Measurements from ENCODE around the gene IGSF21. TPM values are rescaled to one million over a fixed set of nuclear protein-coding genes. Genes with fewer than 3 reads are reported as not detected.

The IGSF21 gene
- total and polyA plus RNA-seq, 2 of the 8 experiments (the other 6 are each of a cell fraction or from before 2014, with no cell fraction given) = 22.5 to 28.5 TPM

DNA sequence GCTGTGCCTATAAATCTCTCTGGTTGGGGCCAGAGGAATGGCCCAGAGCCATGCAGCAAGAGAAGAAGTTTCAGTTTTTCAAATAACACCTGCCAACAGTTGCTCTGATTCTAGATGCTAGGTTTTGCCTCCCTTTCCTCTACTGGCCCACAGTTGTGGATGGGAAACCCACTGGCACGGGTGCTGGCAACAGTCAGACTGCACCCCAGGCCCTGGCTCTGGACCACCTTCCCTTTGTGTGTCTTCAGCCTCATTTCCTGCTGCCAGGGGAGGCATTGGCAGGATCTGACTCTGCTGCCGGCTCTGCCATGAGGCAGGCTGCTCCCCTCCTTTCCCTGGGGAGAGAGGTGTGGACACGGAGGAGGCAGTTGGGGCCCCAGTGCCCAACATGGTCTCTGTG is 142.0 kb downstream of the IGSF21 start:
- peaks cover 0 to 1% of the 10 kb centered on the region in 2 experiments for H4K20me1 ChIP-seq (replicated peaks in 1 of 2; ENCODE audit: control insufficient read depth in 1 of 2, insufficient read depth in 2 of 2, low read length in 2 of 2)
- ChIA-PET CTCF (ENCODE audit: partially characterized antibody) (interaction anchor here (1.0 to 7.3 kb wide), 4 partner anchors 13 to 129 kb away, joined by 3 to 111 read pairs (median 28); no protein-coding TSS in a partner anchor), POLR2A (ENCODE audit: partially characterized antibody) (no interaction called here)
- no peak overlapping the region for H4K5ac ChIP-seq (ENCODE audit: insufficient read length, low read depth, low read length)
- no peak overlapping the region for H4K91ac ChIP-seq (replicated peaks; ENCODE audit: insufficient read length, low read length)
- no peak for DNase-seq (ENCODE audit: low read depth in 1 of 2, low spot score in 2 of 2)
- H3K79me2 ChIP-seq (ENCODE audit: control insufficient read depth in 1 of 2, insufficient read depth in 2 of 2, low read length in 2 of 2) = no peaks in the 10 kb centered on the region
- H3K27ac ChIP-seq (ENCODE audit: low read depth, low read length) = no peak overlapping the region
- H3K4me1 ChIP-seq (replicated peaks in 1 of 4; ENCODE audit: control insufficient read depth in 3 of 4, insufficient read depth in 4 of 4, low read length in 3 of 4) = peaks cover 0 to 7% (median 0%) of the 10 kb centered on the region in 4 experiments; a peak in 1 of 7 replicates
- H3K23me2 ChIP-seq (ENCODE audit: low read depth, low read length) = peaks cover under 1% of the 10 kb centered on the region; the same call in 1 of the 2 replicates
- no peak overlapping the region for H3K4ac ChIP-seq (replicated peaks; ENCODE audit: insufficient read length, low read depth, low read length)
- no peaks in the 10 kb centered on the region for H3K9me3 ChIP-seq (ENCODE audit: insufficient read depth in 2 of 2, low read depth in 1 of 2, low read length in 1 of 2)
- 0 out of 2 replicates have a peak overlapping the region, but pooled peaks have one; percentile 42 for H3K18ac ChIP-seq (ENCODE audit: extremely low read depth, low read length)
- WGBS, 2 experiments (ENCODE audit: extremely low coverage in 1 of 2, insufficient coverage in 1 of 2, insufficient read length in 1 of 2, insufficient replicate concordance in 2 of 2, low coverage in 1 of 2, low lambda C conversion rate in 2 of 2, missing lambda C conversion rate in 1 of 2) = 78% methylated on average over 2 of the region's 3 CpGs; no CpG with 5 or more reads in 1 of the 2 experiments
- no peak for FAIRE-seq
- no peaks in the 10 kb centered on the region for H3K79me1 ChIP-seq (ENCODE audit: low read depth, low read length)
- no peak overlapping the region for H2BK120ac ChIP-seq (replicated peaks; ENCODE audit: low read depth, low read length)
- H2BK15ac ChIP-seq (ENCODE audit: low read length) = peak overlapping the region; percentile 90; the same call in 1 of the 2 replicates
- H3K4me2 ChIP-seq (ENCODE audit: insufficient read depth in 1 of 2, low read depth in 2 of 2, low read length in 2 of 2) = no peak overlapping the region
- no peak overlapping the region for H4K8ac ChIP-seq (ENCODE audit: extremely low read depth, insufficient read depth, low read length)
- no peak overlapping the region for H3K9ac ChIP-seq (replicated peaks in 1 of 4; ENCODE audit: extremely low read depth in 1 of 4, low read depth in 3 of 4, low read length in 3 of 4)
- no peaks in the 10 kb centered on the region; a peak in 1 of 7 replicates for H3K27me3 ChIP-seq (replicated peaks in 1 of 4; ENCODE audit: control insufficient read depth in 3 of 4, extremely low read depth in 1 of 4, insufficient read depth in 3 of 4, low read length in 3 of 4)
- no peak overlapping the region for H3K56ac ChIP-seq (replicated peaks; ENCODE audit: insufficient read length, low read depth, low read length)
- H2BK20ac ChIP-seq (ENCODE audit: low read length) = no peak overlapping the region
- H3K4me3 ChIP-seq (ENCODE audit: extremely low read depth in 1 of 4, insufficient read depth in 2 of 4, low read depth in 3 of 4, low read length in 4 of 4) = no peak overlapping the region
- no peak overlapping the region for H3K14ac ChIP-seq (ENCODE audit: insufficient read length)
- H3K36me3 ChIP-seq (ENCODE audit: control insufficient read depth in 2 of 4, insufficient read depth in 4 of 4, low read length in 3 of 4) = no peaks in the 10 kb centered on the region
- no peak overlapping the region for H2BK5ac ChIP-seq (ENCODE audit: low read depth, low read length)
- no peak overlapping the region for H2AFZ ChIP-seq (ENCODE audit: low read length)
- H3K23ac ChIP-seq (ENCODE audit: insufficient read length) = no peak overlapping the region
- peak overlapping the region; percentile 19; the same call in 1 of the 2 replicates for H2AK5ac ChIP-seq (ENCODE audit: low read depth, low read length)
- no peak overlapping the region for H2BK12ac ChIP-seq (ENCODE audit: low read depth, low read length)
- TF ChIP-seq SRF (IDR thresholded peaks at IDR 0.05; ENCODE audit: low read depth, low read length) = no peak
- TF ChIP-seq TCF12 (IDR thresholded peaks at IDR 0.05; ENCODE audit: low read depth, low read length) = no peak
- no peak for TF ChIP-seq TAF7 (optimal IDR thresholded peaks at IDR 0.05; ENCODE audit: borderline replicate concordance, low read depth, low read length)
- no peak for TF ChIP-seq SAP30 (IDR thresholded peaks at IDR 0.05; ENCODE audit: insufficient read depth, insufficient replicate concordance, low read length)
- TF ChIP-seq CEBPB (IDR thresholded peaks at IDR 0.05; ENCODE audit: low read depth, low read length) = no peak
- TF ChIP-seq, protein P1, sequence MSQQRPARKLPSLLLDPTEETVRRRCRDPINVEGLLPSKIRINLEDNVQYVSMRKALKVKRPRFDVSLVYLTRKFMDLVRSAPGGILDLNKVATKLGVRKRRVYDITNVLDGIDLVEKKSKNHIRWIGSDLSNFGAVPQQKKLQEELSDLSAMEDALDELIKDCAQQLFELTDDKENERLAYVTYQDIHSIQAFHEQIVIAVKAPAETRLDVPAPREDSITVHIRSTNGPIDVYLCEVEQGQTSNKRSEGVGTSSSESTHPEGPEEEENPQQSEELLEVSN (IDR thresholded peaks at IDR 0.05) = no peak
- TF ChIP-seq TBP (IDR thresholded peaks at IDR 0.05; ENCODE audit: low read depth, low read length) = no peak
- no peak for TF ChIP-seq KDM1A (IDR thresholded peaks at IDR 0.05; ENCODE audit: borderline replicate concordance, low read length)
- TF ChIP-seq CREB1 (IDR thresholded peaks at IDR 0.05) = no peak
